OCI-LY7 (cell line): ENCODE measurements around the gene SLC38A4. TPM values are rescaled to one million over a fixed set of nuclear protein-coding genes. Genes with fewer than 3 reads are reported as not detected.
"Not testable (repeated sequence)": the region's sequence is repeated elsewhere in the genome, so short reads cannot be mapped to it uniquely, and the experiment has no call there.

Experiments used
- BruUV-seq: library from RNA; stranded (reverse); fragments of 400-500 nt; replicated peaks from 2 replicates; lab custom pipeline; 2021; lab: Mats Ljungman, UMichigan
- CTCF ChIA-PET: fragments of 300-600 bp; sonication (Branson Sonifier 250); formaldehyde crosslinking; loops from one replicate; lab custom pipeline; 2022; ENCODE audit warnings: antibody characterized with exemption; ENCODE audit not compliant: unreplicated experiment; lab: Charles Lee
- POLR2A ChIA-PET: fragments of 300-600 bp; sonication (Branson Sonifier 250); formaldehyde crosslinking; loops from one replicate; lab custom pipeline; 2022; ENCODE audit warnings: antibody characterized with exemption; lab: Charles Lee
- DNase-seq: peaks from one replicate; pipeline ENCODE4 v3.0.0-alpha.2; 2015; ENCODE audit warnings: low spot score
- H2AFZ ChIP-seq: fragments of 200-600 bp; sonication (generic), shearing (Covaris generic); 2 replicates; pipeline ENCODE4 v1.6.1; 2014; ENCODE audit warnings: mild to moderate bottlenecking, antibody characterized with exemption, low read length, moderate library complexity
- H3K27ac ChIP-seq: fragments of 200-600 bp; sonication (generic); 2 replicates; pipeline ENCODE4 v1.5.1; 2014; ENCODE audit warnings: mixed run types, low read depth, mild to moderate bottlenecking, moderate library complexity, low read length, inconsistent platforms; ENCODE audit not compliant: poor library complexity, severe bottlenecking
- H3K36me3 ChIP-seq: fragments of 200-600 bp; sonication (generic); 2 replicates; pipeline ENCODE4 v1.6.1; 2014; ENCODE audit warnings: mild to moderate bottlenecking, antibody characterized with exemption, low read length, moderate library complexity, mixed read lengths; ENCODE audit not compliant: insufficient read depth
- H3K4me1 ChIP-seq: fragments of 200-600 bp; sonication (generic); 2 replicates; pipeline ENCODE4 v1.5.1; 2014; ENCODE audit warnings: mild to moderate bottlenecking, low read length; ENCODE audit not compliant: insufficient read depth, poor library complexity, severe bottlenecking
- H3K4me2 ChIP-seq: fragments of 200-600 bp; sonication (generic); 2 replicates; pipeline ENCODE4 v1.6.1; 2014; ENCODE audit warnings: mild to moderate bottlenecking, low read length
- H3K4me3 ChIP-seq: fragments of 200-600 bp; sonication (generic); 2 replicates; pipeline ENCODE4 v1.5.1; 2014; ENCODE audit warnings: mild to moderate bottlenecking, low read depth, low read length; ENCODE audit not compliant: poor library complexity, severe bottlenecking
- H3K79me2 ChIP-seq: fragments of 200-600 bp; sonication (generic); 2 replicates; pipeline ENCODE4 v1.6.1; 2016; ENCODE audit warnings: low read depth, mild to moderate bottlenecking, low read length, moderate library complexity, mixed read lengths; ENCODE audit not compliant: insufficient read depth
- H3K9me2 ChIP-seq: fragments of 200-600 bp; sonication (generic); 2 replicates; pipeline ENCODE4 v1.6.1; 2016; ENCODE audit warnings: mild to moderate bottlenecking, low read length, mixed read lengths; ENCODE audit not compliant: insufficient read depth
- H3K9me3 ChIP-seq: fragments of 200-600 bp; sonication (generic); 2 replicates; pipeline ENCODE4 v1.6.1; 2014; ENCODE audit warnings: mild to moderate bottlenecking, mixed run types, low read length, mixed read lengths
- H4K20me1 ChIP-seq: fragments of 200-600 bp; sonication (generic); 2 replicates; pipeline ENCODE4 v1.6.1; 2014; ENCODE audit warnings: mild to moderate bottlenecking, antibody characterized with exemption, low read length, moderate library complexity, mixed read lengths; ENCODE audit not compliant: insufficient read depth
- EZH2phosphoT487 ChIP-seq: fragments of 200-600 bp; sonication (generic); IDR thresholded peaks from 2 replicates; pipeline ENCODE4 v1.6.1; 2018; ENCODE audit warnings: low read depth, borderline replicate concordance, mild to moderate bottlenecking, mixed run types, antibody characterized with exemption, low read length, moderate library complexity, mixed read lengths
- intact Hi-C: fragments of 100-400 bp; cut with micrococcal nuclease; formaldehyde crosslinking; loops from one replicate; pipeline ENCODE4 v1.10.0; 2022; ENCODE audit not compliant: unreplicated experiment
- total RNA-seq, 2 experiments: library from RNA; depleted of rRNA in 1 of 2; stranded (reverse); fragments of >200 nt in 1 of 2; shearing (Covaris generic) in 1 of 2; gene quantifications; 2 replicates each; pipeline ENCODE4 v1.2.3, GENCODE V29; 2014 to 2022
- TF ChIP-seq, protein P1 (sequence below): fragments of 200-600 bp; sonication (generic); conservative IDR thresholded peaks from 2 replicates; pipeline ENCODE4 v1.5.1; 2014; ENCODE audit warnings: mild to moderate bottlenecking, antibody characterized with exemption, low read length, moderate library complexity, mixed read lengths

SLC38A4 gene
- total RNA-seq, 2 experiments from 2014 or later: not detected

GRCh38 chr12:46743456-46743855 is 82.3 kb downstream of the SLC38A4 start:
- no peaks in the 10 kb centered on the region for H4K20me1 ChIP-seq
- ChIA-PET POLR2A (no interaction called here), CTCF (no interaction called here)
- no peak overlapping the region for H3K4me3 ChIP-seq
- no peaks in the 10 kb centered on the region for H3K79me2 ChIP-seq
- H2AFZ ChIP-seq: no peak overlapping the region
- BruUV-seq: no TSS peak
- DNase-seq: no peak
- no peaks in the 10 kb centered on the region for H3K36me3 ChIP-seq
- no peaks in the 10 kb centered on the region for H3K4me1 ChIP-seq
- no peak overlapping the region for H3K27ac ChIP-seq
- no peak overlapping the region for H3K4me2 ChIP-seq
- intact Hi-C loops: no loop called here
- H3K9me2 ChIP-seq: no peaks in the 10 kb centered on the region
- H3K9me3 ChIP-seq: no peaks in the 10 kb centered on the region
- TF ChIP-seq EZH2phosphoT487: no peak
- TF ChIP-seq, protein P1, sequence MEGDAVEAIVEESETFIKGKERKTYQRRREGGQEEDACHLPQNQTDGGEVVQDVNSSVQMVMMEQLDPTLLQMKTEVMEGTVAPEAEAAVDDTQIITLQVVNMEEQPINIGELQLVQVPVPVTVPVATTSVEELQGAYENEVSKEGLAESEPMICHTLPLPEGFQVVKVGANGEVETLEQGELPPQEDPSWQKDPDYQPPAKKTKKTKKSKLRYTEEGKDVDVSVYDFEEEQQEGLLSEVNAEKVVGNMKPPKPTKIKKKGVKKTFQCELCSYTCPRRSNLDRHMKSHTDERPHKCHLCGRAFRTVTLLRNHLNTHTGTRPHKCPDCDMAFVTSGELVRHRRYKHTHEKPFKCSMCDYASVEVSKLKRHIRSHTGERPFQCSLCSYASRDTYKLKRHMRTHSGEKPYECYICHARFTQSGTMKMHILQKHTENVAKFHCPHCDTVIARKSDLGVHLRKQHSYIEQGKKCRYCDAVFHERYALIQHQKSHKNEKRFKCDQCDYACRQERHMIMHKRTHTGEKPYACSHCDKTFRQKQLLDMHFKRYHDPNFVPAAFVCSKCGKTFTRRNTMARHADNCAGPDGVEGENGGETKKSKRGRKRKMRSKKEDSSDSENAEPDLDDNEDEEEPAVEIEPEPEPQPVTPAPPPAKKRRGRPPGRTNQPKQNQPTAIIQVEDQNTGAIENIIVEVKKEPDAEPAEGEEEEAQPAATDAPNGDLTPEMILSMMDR: no peak

- BruUV-seq, H3K36me3 ChIP-seq, H3K4me1 ChIP-seq, DNase-seq, H3K27ac ChIP-seq, intact Hi-C loops, H3K4me3 ChIP-seq, POLR2A ChIA-PET, H3K9me2 ChIP-seq, H4K20me1 ChIP-seq, H3K9me3 ChIP-seq, CTCF ChIA-PET, H3K4me2 ChIP-seq, H2AFZ ChIP-seq, H3K79me2 ChIP-seq: not testable (repeated sequence)
Observed at GRCh38 chr12:46742271-46742670, 83.5 kb downstream of the SLC38A4 start.

DNA sequence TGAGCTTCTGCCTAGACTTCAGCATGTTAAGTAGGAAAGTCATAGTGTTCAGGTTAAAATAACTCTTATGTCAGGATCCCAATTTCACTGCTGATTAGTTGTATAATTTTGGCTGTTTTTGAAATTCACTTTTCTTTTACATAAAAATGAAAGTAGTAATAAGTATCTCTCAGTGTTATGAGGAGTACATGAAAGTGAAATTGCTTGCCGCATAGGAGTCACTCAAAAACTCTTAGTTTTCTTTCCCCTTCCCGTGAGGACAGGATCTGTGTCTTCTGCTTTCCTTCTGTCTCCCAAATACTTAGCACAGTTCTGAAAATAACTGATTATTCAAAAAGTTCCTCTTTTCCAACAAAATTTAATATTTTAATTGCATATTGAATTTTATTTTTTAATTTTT is 100.5 kb downstream of the SLC38A4 start:
- POLR2A ChIA-PET: no interaction called here

More for the DNA sequence above, 100.5 kb downstream of the SLC38A4 start:
- CTCF ChIA-PET: no interaction called here
- H3K4me3 ChIP-seq: no peak overlapping the region
- BruUV-seq: no TSS peak
- H3K9me2 ChIP-seq: no peaks in the 10 kb centered on the region
- H3K27ac ChIP-seq: no peak overlapping the region
- H2AFZ ChIP-seq: no peak overlapping the region
- H3K9me3 ChIP-seq: no peaks in the 10 kb centered on the region
- H3K79me2 ChIP-seq: no peaks in the 10 kb centered on the region
- DNase-seq: no peak
- no peaks in the 10 kb centered on the region for H3K4me1 ChIP-seq
- intact Hi-C loops: no loop called here
- no peaks in the 10 kb centered on the region for H4K20me1 ChIP-seq
- TF ChIP-seq EZH2phosphoT487: no peak
- TF ChIP-seq, protein P1: no peak
- no peaks in the 10 kb centered on the region for H3K36me3 ChIP-seq
- H3K4me2 ChIP-seq: no peak overlapping the region
